Ovary (tissue), 3 donors: Measurements from ENCODE around the gene LRFN2.

Source experiments
- EP300 ChIP-seq: sonication (generic); formaldehyde crosslinking; IDR thresholded peaks from one replicate; pipeline ENCODE4 v1.6.1; 2017; ENCODE audit warnings: antibody characterized with exemption
- POLR2A ChIP-seq: fragments of 450-650 bp; IDR thresholded peaks from one replicate; pipeline ENCODE4 v1.6.1; 2017; ENCODE audit warnings: antibody characterized with exemption, mild to moderate bottlenecking, moderate library complexity
- TF ChIP-seq, protein P1 (sequence below), 3 donors: fragments of 450-650 bp in 2 of 3; fragments of 200-600 bp in 1 of 3; IDR thresholded peaks; one replicate each; pipeline versions ENCODE4 v1.5.1 to v1.8.0; 2016 to 2022; ENCODE audit warnings: antibody characterized with exemption in 3 of 3, mild to moderate bottlenecking in 1 of 3
- donor health status: DM: no; HTN: no; CAD: no.

DNA sequence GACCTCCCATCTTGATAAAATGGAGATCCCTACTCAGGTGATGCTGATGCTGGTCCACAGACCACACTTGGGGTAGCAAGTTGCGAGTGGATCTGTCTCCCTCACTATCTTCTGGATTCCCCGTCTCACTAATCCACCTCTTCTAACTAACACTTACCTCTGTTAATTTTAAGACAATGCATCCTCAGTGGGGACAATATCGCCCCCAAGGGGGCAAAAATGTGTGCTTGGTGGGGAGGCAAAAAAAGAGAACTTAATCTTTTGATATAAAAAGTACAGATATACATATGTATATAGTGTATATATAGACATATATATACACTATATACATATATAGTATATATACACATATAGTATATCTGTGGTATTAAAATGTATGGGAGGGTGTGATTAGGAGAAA, 4.3 kb downstream of the LRFN2 start:
- TF ChIP-seq, protein P1, sequence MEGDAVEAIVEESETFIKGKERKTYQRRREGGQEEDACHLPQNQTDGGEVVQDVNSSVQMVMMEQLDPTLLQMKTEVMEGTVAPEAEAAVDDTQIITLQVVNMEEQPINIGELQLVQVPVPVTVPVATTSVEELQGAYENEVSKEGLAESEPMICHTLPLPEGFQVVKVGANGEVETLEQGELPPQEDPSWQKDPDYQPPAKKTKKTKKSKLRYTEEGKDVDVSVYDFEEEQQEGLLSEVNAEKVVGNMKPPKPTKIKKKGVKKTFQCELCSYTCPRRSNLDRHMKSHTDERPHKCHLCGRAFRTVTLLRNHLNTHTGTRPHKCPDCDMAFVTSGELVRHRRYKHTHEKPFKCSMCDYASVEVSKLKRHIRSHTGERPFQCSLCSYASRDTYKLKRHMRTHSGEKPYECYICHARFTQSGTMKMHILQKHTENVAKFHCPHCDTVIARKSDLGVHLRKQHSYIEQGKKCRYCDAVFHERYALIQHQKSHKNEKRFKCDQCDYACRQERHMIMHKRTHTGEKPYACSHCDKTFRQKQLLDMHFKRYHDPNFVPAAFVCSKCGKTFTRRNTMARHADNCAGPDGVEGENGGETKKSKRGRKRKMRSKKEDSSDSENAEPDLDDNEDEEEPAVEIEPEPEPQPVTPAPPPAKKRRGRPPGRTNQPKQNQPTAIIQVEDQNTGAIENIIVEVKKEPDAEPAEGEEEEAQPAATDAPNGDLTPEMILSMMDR (IDR thresholded peaks at IDR 0.05): no peak
- TF ChIP-seq EP300: no peak
- no peak for TF ChIP-seq POLR2A
